ENCODE measurements around the gene HUNK. TPM values are rescaled to one million over a fixed set of nuclear protein-coding genes. Genes with fewer than 3 reads are reported as not detected.

Gene HUNK
- total RNA-seq, 1 experiment from 2014 or later, result not detected

DNA sequence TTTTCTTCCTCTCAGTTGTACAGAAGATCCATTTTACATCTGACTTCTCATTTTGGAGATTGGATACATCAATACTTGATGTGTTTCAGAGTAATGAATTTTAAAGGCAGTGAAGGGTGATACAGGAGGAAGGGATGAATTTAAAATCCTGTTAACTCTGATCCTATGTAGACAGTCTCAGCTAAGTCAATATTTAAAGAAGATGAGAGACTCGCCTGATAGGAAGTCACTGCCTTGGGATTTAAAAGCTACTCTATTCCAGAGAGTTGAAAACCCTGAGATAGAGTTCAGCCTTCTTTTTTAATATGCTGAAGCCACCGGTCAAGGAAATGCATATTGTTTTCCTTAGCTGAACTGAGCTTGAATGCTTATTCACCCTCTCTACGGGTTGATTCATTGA, 42.7 kb downstream of the HUNK start:
- no TSS peak for BruUV-seq (replicated peaks)
- ChIA-PET CTCF (interaction anchor here (0.5 kb wide), 1 partner anchor 23 kb away, joined by 6 read pairs; no protein-coding TSS in a partner anchor), POLR2A (interaction anchor here (0.6 kb wide), 1 partner anchor 288 kb away, joined by 5 read pairs; no protein-coding TSS in a partner anchor)
- Mint-ChIP-seq H3K36me3 (ENCODE audit: insufficient read depth, unreplicated experiment) (no peaks in the 10 kb centered on the region), H3K27me3 (ENCODE audit: insufficient read depth, unreplicated experiment) (no peaks in the 10 kb centered on the region), H3K27ac (ENCODE audit: low read depth, unreplicated experiment) (no peak overlapping the region), H3K4me1 (ENCODE audit: insufficient read depth, unreplicated experiment) (peaks cover 7% of the 10 kb centered on the region), H3K4me3 (ENCODE audit: unreplicated experiment) (no peak overlapping the region), H3K9me3 (ENCODE audit: unreplicated experiment) (no peaks in the 10 kb centered on the region)
- DNase-seq (ENCODE audit: unreplicated experiment), result no peak
- TF ChIP-seq, protein P1, sequence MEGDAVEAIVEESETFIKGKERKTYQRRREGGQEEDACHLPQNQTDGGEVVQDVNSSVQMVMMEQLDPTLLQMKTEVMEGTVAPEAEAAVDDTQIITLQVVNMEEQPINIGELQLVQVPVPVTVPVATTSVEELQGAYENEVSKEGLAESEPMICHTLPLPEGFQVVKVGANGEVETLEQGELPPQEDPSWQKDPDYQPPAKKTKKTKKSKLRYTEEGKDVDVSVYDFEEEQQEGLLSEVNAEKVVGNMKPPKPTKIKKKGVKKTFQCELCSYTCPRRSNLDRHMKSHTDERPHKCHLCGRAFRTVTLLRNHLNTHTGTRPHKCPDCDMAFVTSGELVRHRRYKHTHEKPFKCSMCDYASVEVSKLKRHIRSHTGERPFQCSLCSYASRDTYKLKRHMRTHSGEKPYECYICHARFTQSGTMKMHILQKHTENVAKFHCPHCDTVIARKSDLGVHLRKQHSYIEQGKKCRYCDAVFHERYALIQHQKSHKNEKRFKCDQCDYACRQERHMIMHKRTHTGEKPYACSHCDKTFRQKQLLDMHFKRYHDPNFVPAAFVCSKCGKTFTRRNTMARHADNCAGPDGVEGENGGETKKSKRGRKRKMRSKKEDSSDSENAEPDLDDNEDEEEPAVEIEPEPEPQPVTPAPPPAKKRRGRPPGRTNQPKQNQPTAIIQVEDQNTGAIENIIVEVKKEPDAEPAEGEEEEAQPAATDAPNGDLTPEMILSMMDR (IDR thresholded peaks at IDR 0.05; ENCODE audit: unreplicated experiment), result no peak
- intact Hi-C loops (cut with micrococcal nuclease), result no loop called here

DNA sequence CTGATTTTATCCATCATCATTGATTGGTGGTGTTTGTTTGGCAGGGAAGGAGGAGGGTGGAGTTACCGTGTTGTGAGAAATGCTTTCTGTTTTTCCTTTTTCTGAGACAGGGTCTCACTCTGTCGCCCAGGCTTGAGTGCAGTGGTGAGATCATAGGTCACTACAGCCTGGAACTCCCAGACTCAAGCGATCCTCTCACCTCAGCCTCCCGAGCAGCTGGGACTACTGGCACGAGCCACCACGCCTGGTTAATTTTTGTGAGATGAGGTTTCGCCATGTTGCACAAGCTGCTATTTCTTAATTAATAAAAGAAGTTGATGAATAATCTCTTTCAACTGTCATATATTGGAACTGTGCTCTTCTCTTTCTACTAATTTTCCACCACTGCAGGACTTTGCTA, 44.3 kb downstream of the HUNK start:
- no peaks in the 10 kb centered on the region for H3K9me3 Mint-ChIP-seq (ENCODE audit: unreplicated experiment)
- CTCF ChIA-PET, result no interaction called here
- no peaks in the 10 kb centered on the region for H3K27me3 Mint-ChIP-seq (ENCODE audit: insufficient read depth, unreplicated experiment)
- TF ChIP-seq, protein P1 (IDR thresholded peaks at IDR 0.05; ENCODE audit: unreplicated experiment), result no peak
- POLR2A ChIA-PET, result no interaction called here
- H3K36me3 Mint-ChIP-seq (ENCODE audit: insufficient read depth, unreplicated experiment), result peaks cover 7% of the 10 kb centered on the region
- intact Hi-C loops (cut with micrococcal nuclease), result no loop called here
- H3K4me1 Mint-ChIP-seq (ENCODE audit: insufficient read depth, unreplicated experiment), result no peaks in the 10 kb centered on the region
- DNase-seq (ENCODE audit: unreplicated experiment), result no peak
- no peak overlapping the region for H3K4me3 Mint-ChIP-seq (ENCODE audit: unreplicated experiment)
- no peak overlapping the region for H3K27ac Mint-ChIP-seq (ENCODE audit: low read depth, unreplicated experiment)
- no TSS peak for BruUV-seq (replicated peaks)

DNA sequence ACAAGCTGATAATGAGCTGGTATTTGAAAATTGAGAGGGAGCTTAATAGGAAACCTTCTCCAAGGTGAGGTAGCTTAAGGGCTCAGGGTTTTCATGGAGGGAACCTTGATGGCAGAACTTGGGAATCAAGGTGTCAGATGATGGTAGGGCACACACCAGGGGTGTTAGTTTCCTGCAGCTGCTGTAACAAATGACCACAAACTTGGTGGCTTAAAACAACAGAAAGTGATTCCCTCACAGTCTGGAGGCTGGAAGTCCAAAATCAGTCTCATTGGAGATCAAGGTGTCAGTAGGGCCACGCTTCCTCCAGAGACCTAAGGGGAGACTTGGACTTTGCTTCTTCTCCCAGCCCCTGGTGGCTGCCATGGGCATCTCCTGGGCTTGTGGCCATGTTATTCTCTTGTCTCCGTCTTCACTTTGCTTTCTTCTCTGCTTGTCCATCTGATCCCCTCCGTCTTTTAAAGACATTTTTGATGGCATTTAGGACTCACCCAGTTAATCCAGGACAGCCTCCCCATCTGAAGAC, 45.5 kb downstream of the HUNK start:
- H3K4me1 Mint-ChIP-seq (ENCODE audit: insufficient read depth, unreplicated experiment), result no peaks in the 10 kb centered on the region
- no peak for DNase-seq (ENCODE audit: unreplicated experiment)
- no peaks in the 10 kb centered on the region for H3K9me3 Mint-ChIP-seq (ENCODE audit: unreplicated experiment)
- peaks cover 11% of the 10 kb centered on the region for H3K27me3 Mint-ChIP-seq (ENCODE audit: insufficient read depth, unreplicated experiment)
- H3K27ac Mint-ChIP-seq (ENCODE audit: low read depth, unreplicated experiment), result no peak overlapping the region
- intact Hi-C loops (cut with micrococcal nuclease), result no loop called here
- ChIA-PET CTCF (interaction anchor here (0.5 to 0.7 kb wide), 2 partner anchors 17 to 56 kb away, joined by 3 to 4 read pairs; no protein-coding TSS in a partner anchor), POLR2A (no interaction called here)
- peaks cover 7% of the 10 kb centered on the region for H3K36me3 Mint-ChIP-seq (ENCODE audit: insufficient read depth, unreplicated experiment)
- TF ChIP-seq, protein P1 (IDR thresholded peaks at IDR 0.05; ENCODE audit: unreplicated experiment), result no peak
- H3K4me3 Mint-ChIP-seq (ENCODE audit: unreplicated experiment), result no peak overlapping the region
- no TSS peak for BruUV-seq (replicated peaks)

DNA sequence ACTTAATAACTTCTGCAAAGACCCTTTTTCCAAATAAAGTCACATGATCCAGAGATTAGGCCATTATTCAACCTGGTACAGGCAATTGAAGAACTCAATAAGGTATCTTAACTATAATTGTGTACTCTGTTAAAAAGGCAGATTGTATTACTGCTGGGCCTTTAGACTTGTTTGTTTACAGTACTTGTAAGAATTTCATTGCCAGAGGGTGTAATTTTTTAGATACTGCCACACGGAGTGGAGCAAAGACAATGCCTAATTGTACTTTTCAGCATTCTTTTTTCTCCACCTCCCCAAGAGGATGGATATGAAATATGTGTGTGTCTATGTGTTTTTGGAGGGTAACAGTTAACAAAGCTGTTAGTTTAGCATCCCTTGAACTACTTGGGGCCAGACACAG, 47.5 kb downstream of the HUNK start:
- Mint-ChIP-seq H3K36me3 (ENCODE audit: insufficient read depth, unreplicated experiment) (peaks cover 7% of the 10 kb centered on the region), H3K4me3 (ENCODE audit: unreplicated experiment) (no peak overlapping the region), H3K4me1 (ENCODE audit: insufficient read depth, unreplicated experiment) (no peaks in the 10 kb centered on the region), H3K9me3 (ENCODE audit: unreplicated experiment) (no peaks in the 10 kb centered on the region), H3K27ac (ENCODE audit: low read depth, unreplicated experiment) (no peak overlapping the region), H3K27me3 (ENCODE audit: insufficient read depth, unreplicated experiment) (peaks cover 15% of the 10 kb centered on the region)
- DNase-seq (ENCODE audit: unreplicated experiment), result no peak
- CTCF ChIA-PET, result no interaction called here
- no TSS peak for BruUV-seq (replicated peaks)
- POLR2A ChIA-PET, result no interaction called here
- intact Hi-C loops (cut with micrococcal nuclease), result no loop called here
- TF ChIP-seq, protein P1 (IDR thresholded peaks at IDR 0.05; ENCODE audit: unreplicated experiment), result no peak
